H9 (cell line): Measurements from ENCODE around the gene ATOSB. TPM values are rescaled to one million over a fixed set of nuclear protein-coding genes. Genes with fewer than 3 reads are reported as not detected.

ENCODE experiments used
- DNase-seq: peaks from one replicate; pipeline ENCODE4 v3.0.0-alpha.2; 2017
- H2AFZ ChIP-seq: one replicate; pipeline ENCODE4 v1.6.1; 2013; ENCODE audit warnings: mild to moderate bottlenecking, low read length, control low read depth, moderate library complexity
- H2AK5ac ChIP-seq: 2 replicates; pipeline ENCODE4 v1.6.1; 2013; ENCODE audit warnings: low read length, control low read depth, mixed read lengths; ENCODE audit not compliant: insufficient read length
- H2BK120ac ChIP-seq: one replicate; pipeline ENCODE4 v1.6.1; 2013; ENCODE audit warnings: low read depth, mild to moderate bottlenecking, low read length, control low read depth, inconsistent platforms; ENCODE audit not compliant: poor library complexity, severe bottlenecking
- H2BK12ac ChIP-seq: 2 replicates; pipeline ENCODE4 v1.6.1; 2013; ENCODE audit warnings: low read length, control low read depth, mixed read lengths, low read depth; ENCODE audit not compliant: insufficient read length
- H2BK15ac ChIP-seq: 2 replicates; pipeline ENCODE4 v1.6.1; 2013; ENCODE audit warnings: low read depth, low read length, control low read depth
- H2BK20ac ChIP-seq: one replicate; pipeline ENCODE4 v1.6.1; 2013; ENCODE audit warnings: low read depth, mild to moderate bottlenecking, low read length, control low read depth, inconsistent platforms; ENCODE audit not compliant: poor library complexity, severe bottlenecking
- H2BK5ac ChIP-seq: 2 replicates; pipeline ENCODE4 v1.6.1; 2013; ENCODE audit warnings: low read length, control low read depth, mixed read lengths; ENCODE audit not compliant: insufficient read length
- H3K14ac ChIP-seq: 2 replicates; pipeline ENCODE4 v1.6.1; 2013; ENCODE audit warnings: low read length, control low read depth; ENCODE audit not compliant: insufficient read depth
- H3K18ac ChIP-seq: 2 replicates; pipeline ENCODE4 v1.6.1; 2013; ENCODE audit warnings: low read depth, mild to moderate bottlenecking, mixed read lengths, low read length, control low read depth; ENCODE audit not compliant: insufficient read length
- H3K23ac ChIP-seq: 2 replicates; pipeline ENCODE4 v1.6.1; 2013; ENCODE audit warnings: low read length, control low read depth, mixed read lengths, low read depth; ENCODE audit not compliant: insufficient read length
- H3K23me2 ChIP-seq: 2 replicates; pipeline ENCODE4 v1.6.1; 2013; ENCODE audit warnings: low read depth, mild to moderate bottlenecking, mixed read lengths, low read length, control low read depth; ENCODE audit not compliant: insufficient read length, poor library complexity, severe bottlenecking
- H3K27ac ChIP-seq: 2 replicates; pipeline ENCODE4 v1.5.1; 2013; ENCODE audit warnings: low read length, control low read depth, mixed read lengths, low read depth; ENCODE audit not compliant: insufficient read length
- H3K27me3 ChIP-seq: 2 replicates; pipeline ENCODE4 v1.6.1; 2013; ENCODE audit warnings: low read length, control low read depth, inconsistent platforms; ENCODE audit not compliant: insufficient read depth
- H3K4ac ChIP-seq: 2 replicates; pipeline ENCODE4 v1.6.1; 2013; ENCODE audit warnings: low read depth, mild to moderate bottlenecking, control low read depth, inconsistent platforms, low read length, moderate library complexity
- H3K4me1 ChIP-seq: 2 replicates; pipeline ENCODE4 v1.6.1; 2013; ENCODE audit warnings: low read length, control low read depth, inconsistent platforms; ENCODE audit not compliant: insufficient read depth
- H3K4me2 ChIP-seq: 2 replicates; pipeline ENCODE4 v1.6.1; 2013; ENCODE audit warnings: low read length, control low read depth, mixed read lengths; ENCODE audit not compliant: insufficient read length, insufficient read depth
- H3K56ac ChIP-seq: 2 replicates; pipeline ENCODE4 v1.6.1; 2013; ENCODE audit warnings: low read depth, mild to moderate bottlenecking, mixed read lengths, low read length, control low read depth; ENCODE audit not compliant: insufficient read length
- H3K79me1 ChIP-seq: 2 replicates; pipeline ENCODE4 v1.6.1; 2013; ENCODE audit warnings: low read depth, mild to moderate bottlenecking, moderate library complexity, low read length, control low read depth, inconsistent platforms; ENCODE audit not compliant: insufficient read depth, poor library complexity, severe bottlenecking
- H3K79me2 ChIP-seq: 2 replicates; pipeline ENCODE4 v1.6.1; 2013; ENCODE audit warnings: low read length, control low read depth, inconsistent platforms; ENCODE audit not compliant: insufficient read depth
- H3K9ac ChIP-seq: 2 replicates; pipeline ENCODE4 v1.6.1; 2013; ENCODE audit warnings: low read length, control low read depth, mixed read lengths; ENCODE audit not compliant: insufficient read length; ENCODE audit errors: extremely low read depth
- H3K9me3 ChIP-seq: one replicate; pipeline ENCODE4 v1.6.1; 2013; ENCODE audit warnings: low read depth, low read length, inconsistent platforms; ENCODE audit not compliant: control insufficient read depth
- H3T11ph ChIP-seq: one replicate; pipeline ENCODE4 v1.6.1; 2013; ENCODE audit warnings: mild to moderate bottlenecking, low read length, control low read depth, inconsistent platforms
- H4K20me1 ChIP-seq: one replicate; pipeline ENCODE4 v1.6.1; 2013; ENCODE audit not compliant: control insufficient read depth, insufficient read length, insufficient read depth
- H4K5ac ChIP-seq: 2 replicates; pipeline ENCODE4 v1.6.1; 2013; ENCODE audit warnings: low read depth, mild to moderate bottlenecking, mixed read lengths, low read length, control low read depth; ENCODE audit not compliant: insufficient read length
- H4K8ac ChIP-seq: replicated peaks from 2 replicates; pipeline ENCODE4 v1.6.1; 2013; ENCODE audit warnings: low read length, control low read depth, mixed read lengths, low read depth; ENCODE audit not compliant: insufficient read length
- H4K91ac ChIP-seq: 2 replicates; pipeline ENCODE4 v1.6.1; 2013; ENCODE audit warnings: low read depth, mild to moderate bottlenecking, moderate library complexity, mixed read lengths, low read length, control low read depth; ENCODE audit not compliant: insufficient read length
- H3K27ac Mint-ChIP-seq, 3 experiments: 2 replicates in 2 of 3; 3 replicates in 1 of 3; pipeline ENCODE4 v1.8.0; 2020 to 2021; ENCODE audit warnings: mixed read lengths in 3 of 3, mild to moderate bottlenecking in 1 of 3, moderate library complexity in 1 of 3
- H3K27me3 Mint-ChIP-seq: 2 replicates; pipeline ENCODE4 v1.8.0; 2021; ENCODE audit warnings: low read depth, mild to moderate bottlenecking, moderate library complexity, mixed read lengths
- H3K36me3 Mint-ChIP-seq, 3 experiments: 2 replicates in 2 of 3; 3 replicates in 1 of 3; pipeline ENCODE4 v1.8.0; 2020 to 2021; ENCODE audit warnings: low read depth in 3 of 3, mixed read lengths in 3 of 3; ENCODE audit not compliant: insufficient read depth in 1 of 3
- H3K4me1 Mint-ChIP-seq, 2 experiments: 2 replicates each; pipeline ENCODE4 v1.8.0; 2020; ENCODE audit warnings: mixed read lengths in 2 of 2
- H3K4me3 Mint-ChIP-seq, 2 experiments: 2 replicates in 1 of 2; 3 replicates in 1 of 2; pipeline ENCODE4 v1.8.0; 2020 to 2021; ENCODE audit warnings: mild to moderate bottlenecking in 2 of 2, mixed read lengths in 2 of 2, moderate library complexity in 1 of 2
- H3K9me3 Mint-ChIP-seq, 2 experiments: 2 replicates in 1 of 2; 3 replicates in 1 of 2; pipeline ENCODE4 v1.8.0; 2020; ENCODE audit warnings: mild to moderate bottlenecking in 2 of 2, mixed read lengths in 2 of 2, moderate library complexity in 1 of 2
- CTCF ChIP-seq: fragments of 200-600 bp; sonication (generic); conservative IDR thresholded peaks from 3 replicates; pipeline ENCODE4 v1.8.0; 2021; ENCODE audit warnings: antibody characterized with exemption, mild to moderate bottlenecking
- WGBS: extraction: QIAGEN DNeasy Blood & Tissue Kit; methylation state at CpG from one replicate; pipeline ENCODE4 v1.1.7; 2013; ENCODE audit warnings: missing lambda C conversion rate, low lambda C conversion rate, mixed read lengths; ENCODE audit not compliant: insufficient read length; ENCODE audit errors: extremely low coverage; 5-methylcytosine and 5-hydroxymethylcytosine counted together
- total RNA-seq: library from RNA; stranded (reverse); gene quantifications from 2 replicates; pipeline ENCODE4 v1.2.1, GENCODE V29; 2021

Gene ATOSB
- total RNA-seq, 1 experiment from 2014 or later, result 5.6 TPM

GRCh38 chr9:35096035-35096849, 19.4 kb downstream of the ATOSB start, which contains the start of gene PIGO:
Gene PIGO, minus strand, starts transcription at chr9:35096591. Its CDS starts 1,026 bp downstream, at chr9:35095565.
- Histone ChIP-seq H4K8ac (peak within 1 kb of the TSS; percentile 14), H2AK5ac (no peak within 1 kb of the TSS), H4K91ac (no peak within 1 kb of the TSS), H3K27ac (peak within 1 kb of the TSS; percentile 63), H2BK12ac (no peak within 1 kb of the TSS), H3K23ac (no peak within 1 kb of the TSS), H4K5ac (peak within 1 kb of the TSS; percentile 88), H3K23me2 (peaks cover 6% of the 10 kb centered on the region), H2BK5ac (peak within 1 kb of the TSS; percentile 56), H4K20me1 (no peaks in the 10 kb centered on the region), H3T11ph (no peak within 1 kb of the TSS), H3K27me3 (no peaks in the 10 kb centered on the region), H3K4me2 (peak within 1 kb of the TSS; percentile 91), H3K14ac (peak within 1 kb of the TSS; percentile 99), H3K9me3 (no peaks in the 10 kb centered on the region), H2BK20ac (no peak within 1 kb of the TSS), H3K9ac (peak within 1 kb of the TSS; percentile 94), H3K79me1 (no peaks in the 10 kb centered on the region), H2AFZ (no peak within 1 kb of the TSS), H3K18ac (peak within 1 kb of the TSS; percentile 99), H3K4me1 (no peaks in the 10 kb centered on the region), H2BK15ac (no peak within 1 kb of the TSS), H3K79me2 (no peaks in the 10 kb centered on the region), H3K4ac (no peak within 1 kb of the TSS; the same call in 1 of the 2 replicates), H3K56ac (no peak within 1 kb of the TSS), H2BK120ac (no peak within 1 kb of the TSS)
- Mint-ChIP-seq H3K4me1 (peaks cover 2 to 6% of the 10 kb centered on the region in 2 experiments; a peak in 2 of 4 replicates), H3K36me3 (peaks cover 20 to 52% (median 43%) of the 10 kb centered on the region in 3 experiments), H3K27me3 (no peaks in the 10 kb centered on the region), H3K9me3 (no peaks in the 10 kb centered on the region), H3K27ac (peak within 1 kb of the TSS; percentile 87 to 96 (median 94); a peak in 6 of 7 replicates), H3K4me3 (peak within 1 kb of the TSS; percentile 83 to 88)
- DNase-seq, result peak; percentile 95
- peak; percentile 79 for TF ChIP-seq CTCF
- WGBS, result no CpG with 5 or more reads among the region's 53 CpGs
